MV-4-11 (cell line): ENCODE results near the gene APEH.
"Not testable (repeated sequence)": the region's sequence is repeated elsewhere in the genome, so short reads cannot be mapped to it uniquely, and the experiment has no call there.

Source experiments
- DNase-seq: peaks from one replicate; lab custom pipeline; 2025; lab: John Stamatoyannopoulos, UW

The APEH gene

DNA sequence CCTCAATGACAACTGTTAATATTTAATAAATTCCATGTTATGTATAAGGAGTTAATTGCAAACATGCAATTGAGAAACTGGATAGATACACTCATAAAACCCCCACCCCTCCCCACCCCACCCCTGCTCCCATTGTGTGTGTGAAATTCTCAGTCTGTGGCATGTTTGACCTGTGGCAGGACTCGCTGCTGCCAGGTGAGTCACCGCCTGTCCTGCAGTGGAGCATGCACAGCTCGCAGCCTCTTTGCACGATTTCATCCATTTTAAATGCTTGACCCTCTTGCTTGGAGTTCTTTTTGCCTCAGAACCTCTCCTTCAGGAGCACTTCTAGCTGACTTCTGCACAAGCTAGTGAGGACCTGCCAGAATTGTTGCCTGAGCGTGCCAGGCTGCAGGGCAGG lies 5.3 kb upstream of the APEH start:
- no peak for DNase-seq

DNA sequence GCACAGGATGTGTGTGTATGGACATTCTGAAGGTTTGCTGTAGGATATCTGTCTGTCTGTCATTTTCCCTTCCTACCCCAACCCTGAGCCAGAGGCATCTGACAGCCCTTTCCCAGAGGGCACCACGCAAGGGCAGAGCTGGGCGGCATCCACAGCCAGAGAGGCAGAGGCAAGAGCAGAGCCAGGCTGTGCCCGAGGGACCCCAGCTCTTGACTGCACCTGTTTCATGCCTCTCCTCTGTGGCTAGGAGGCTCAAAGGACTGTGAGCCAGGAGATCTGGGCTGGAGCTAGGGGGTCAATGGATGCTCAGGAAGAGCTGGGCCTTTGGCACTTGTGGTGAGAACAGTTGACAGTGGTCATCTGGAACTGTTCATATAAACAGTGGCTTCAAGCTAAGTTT lies 4.8 kb upstream of the APEH start:
- DNase-seq, result no peak

DNA sequence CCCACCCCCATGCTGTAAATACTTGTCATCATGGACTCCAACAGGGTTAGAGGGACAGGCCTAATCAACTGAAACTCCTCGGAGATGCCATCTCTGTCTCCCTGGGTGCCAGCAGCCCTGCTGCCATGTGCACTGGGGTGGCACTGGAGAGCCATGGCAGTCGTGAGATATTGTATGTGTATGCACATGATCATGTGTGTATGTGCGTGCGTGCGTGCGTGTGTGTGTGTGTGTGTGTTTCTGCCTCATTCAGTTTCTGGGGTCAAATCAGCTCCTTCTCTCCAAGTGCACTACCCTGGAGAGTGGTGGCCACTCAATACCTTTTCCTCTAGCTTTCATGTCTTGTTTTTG lies 3.2 kb upstream of the APEH start:
- DNase-seq, result no peak

DNA sequence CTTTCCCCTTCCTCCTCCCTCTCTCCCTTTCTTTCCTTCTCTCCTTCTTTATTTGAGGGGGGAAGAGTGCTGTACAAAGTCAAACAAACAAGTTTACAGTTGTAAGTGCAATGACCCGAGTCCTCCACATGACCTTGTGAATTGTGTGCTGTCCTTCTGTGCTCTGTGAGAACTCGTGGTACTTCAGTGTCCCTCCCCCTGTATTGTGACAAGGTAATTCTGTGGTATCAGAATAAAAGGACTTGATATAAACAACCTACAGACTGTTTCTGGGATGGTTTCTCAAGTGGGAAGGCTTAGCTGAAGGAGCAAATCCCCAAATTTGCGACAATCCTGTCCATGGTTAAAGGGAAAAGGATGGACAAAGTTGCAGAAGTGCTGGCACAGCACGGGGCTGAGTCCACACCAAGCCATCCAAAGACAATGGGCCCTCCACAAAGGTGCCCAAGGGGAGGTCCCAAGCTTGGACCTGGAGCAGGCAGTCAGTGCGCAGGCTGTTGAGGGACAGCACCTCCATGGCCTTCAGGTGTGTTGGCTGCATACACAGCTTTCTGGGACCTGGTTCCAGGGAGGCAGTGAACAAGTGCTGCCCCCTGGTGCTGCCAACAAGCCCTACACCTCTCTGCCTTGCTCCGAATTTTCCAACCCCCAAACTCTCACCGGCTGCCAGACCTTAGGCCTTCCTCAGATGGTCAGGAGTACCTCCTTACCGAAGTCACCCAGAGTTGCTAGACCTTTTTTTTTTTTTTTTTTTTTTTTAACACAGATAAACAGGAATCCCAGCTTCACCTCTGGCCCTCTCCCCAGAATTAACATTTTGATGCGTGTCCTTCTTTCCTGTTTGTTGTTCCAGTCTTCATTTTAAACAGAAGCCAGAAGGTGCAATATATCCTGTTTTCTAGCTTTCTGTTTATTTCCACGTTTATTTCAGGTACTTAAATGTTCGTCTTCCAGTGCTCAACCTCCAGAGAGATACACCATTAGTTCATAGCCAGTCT lies 2.6 kb upstream of the APEH start:
- no peak for DNase-seq

DNA sequence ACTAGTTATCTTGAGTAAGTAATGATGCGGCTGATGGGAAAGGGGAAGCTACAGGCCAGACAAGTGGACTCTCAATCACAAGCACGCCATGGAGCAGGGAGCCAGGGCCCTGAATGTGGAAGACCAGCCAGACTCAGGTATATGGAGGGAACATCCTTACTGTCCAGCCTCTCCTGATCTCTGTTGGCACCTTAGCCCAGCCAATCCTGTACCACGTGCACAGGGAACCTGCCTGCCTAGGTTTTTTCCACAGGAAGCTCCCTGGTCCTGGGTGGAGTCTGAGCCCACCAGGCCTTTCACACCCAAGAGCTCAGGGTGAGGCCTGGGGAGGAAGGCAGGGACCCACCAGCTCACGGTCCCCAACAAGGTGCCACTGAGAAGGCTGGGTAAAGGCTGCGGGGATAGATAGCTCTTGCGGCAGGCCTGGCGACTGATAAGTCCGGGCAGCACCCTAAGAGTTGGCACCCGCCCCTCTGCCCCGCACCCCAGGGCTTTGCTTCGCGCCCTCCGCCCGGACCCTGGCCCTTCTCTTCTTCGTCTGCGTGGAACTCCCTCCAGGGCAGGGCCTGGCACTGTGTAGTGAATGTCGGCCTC lies 933 bp upstream of the APEH start:
- no peak for DNase-seq

DNA sequence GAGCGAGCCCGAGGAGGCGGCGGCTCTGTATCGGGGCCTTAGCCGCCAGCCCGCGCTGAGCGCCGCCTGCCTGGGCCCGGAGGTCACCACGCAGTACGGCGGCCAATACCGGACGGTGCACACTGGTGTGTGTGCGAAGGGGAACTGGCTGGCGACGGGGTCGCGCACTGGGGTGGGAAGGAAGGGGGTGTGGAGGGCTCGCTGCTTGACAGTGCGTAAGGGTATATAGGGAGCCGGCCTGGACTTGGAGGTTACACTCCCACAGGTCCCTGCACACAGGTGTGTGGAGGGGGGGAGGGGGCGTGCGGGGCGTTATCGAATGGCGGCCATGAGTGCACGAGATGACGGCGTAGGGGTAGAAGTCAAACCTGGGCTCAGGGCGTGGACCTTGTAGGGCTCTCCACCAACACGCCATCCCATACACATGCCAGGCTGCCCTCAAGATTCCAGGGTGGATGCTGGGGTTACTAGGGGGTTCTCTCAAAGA lies 389 bp downstream of the APEH start:
- no peak for DNase-seq

DNA sequence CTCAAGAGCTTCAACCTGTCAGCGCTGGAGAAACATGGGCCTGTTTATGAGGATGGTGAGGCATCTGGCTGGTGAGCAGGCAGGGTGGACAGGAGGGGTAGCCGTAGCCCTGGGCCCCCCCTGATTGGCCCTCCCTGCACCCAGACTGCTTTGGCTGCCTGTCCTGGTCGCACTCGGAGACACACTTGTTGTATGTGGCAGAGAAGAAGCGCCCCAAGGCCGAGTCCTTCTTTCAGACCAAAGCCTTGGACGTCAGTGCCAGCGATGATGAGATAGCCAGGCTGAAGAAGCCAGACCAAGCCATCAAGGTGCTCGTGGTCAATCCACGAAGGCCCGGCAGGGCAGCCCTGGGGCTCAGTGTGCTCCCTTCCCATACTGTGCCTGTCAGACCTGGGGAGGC lies 1.8 kb downstream of the APEH start:
- DNase-seq, result no peak

DNA sequence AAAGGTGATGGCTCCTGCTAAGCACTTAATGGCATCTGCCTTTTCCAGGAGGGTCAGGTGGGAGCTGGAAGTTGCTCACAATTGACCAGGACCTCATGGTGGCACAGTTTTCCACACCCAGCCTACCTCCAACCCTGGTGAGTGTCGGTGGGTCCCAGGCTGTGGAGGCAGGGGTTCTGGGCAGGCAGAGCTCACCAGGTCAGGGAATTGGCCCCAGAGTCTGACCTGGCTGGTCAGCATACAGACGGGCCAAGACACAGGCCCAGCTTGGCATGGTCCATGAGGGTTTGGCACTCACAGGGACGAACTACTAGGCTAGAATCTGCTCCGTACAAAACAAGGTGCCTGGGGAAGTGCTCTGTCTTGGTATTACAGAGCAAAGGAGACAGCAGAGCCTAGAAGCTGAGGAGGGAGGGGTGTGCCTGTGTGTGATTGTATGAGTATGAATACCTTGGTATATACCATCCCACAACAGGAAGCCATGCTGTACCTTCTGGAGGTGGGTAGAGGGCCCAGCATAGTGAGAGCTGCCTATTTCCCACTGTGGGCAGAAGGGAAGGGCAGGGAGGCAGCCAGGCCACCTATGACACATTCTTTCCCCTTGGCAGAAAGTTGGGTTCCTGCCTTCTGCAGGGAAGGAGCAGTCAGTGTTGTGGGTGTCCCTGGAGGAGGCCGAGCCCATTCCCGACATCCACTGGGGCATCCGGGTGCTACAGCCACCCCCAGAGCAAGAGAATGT lies 6.5 kb downstream of the APEH start:
- DNase-seq, result no peak

DNA sequence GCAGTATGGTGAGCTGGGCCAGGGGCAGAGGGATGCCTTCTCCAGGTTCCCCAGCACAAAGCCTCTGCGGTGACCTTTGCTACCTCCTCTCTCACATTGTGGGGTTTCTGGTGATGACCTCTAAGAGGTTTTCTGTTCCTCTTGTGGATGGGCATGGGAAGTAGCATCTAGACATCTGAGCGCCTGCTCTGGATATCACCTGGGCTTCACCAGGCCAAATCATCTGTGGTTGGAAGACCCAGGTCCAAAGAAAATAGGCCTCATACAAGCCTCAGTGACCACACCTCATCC lies 7.0 kb downstream of the APEH start:
- DNase-seq, result no peak

DNA sequence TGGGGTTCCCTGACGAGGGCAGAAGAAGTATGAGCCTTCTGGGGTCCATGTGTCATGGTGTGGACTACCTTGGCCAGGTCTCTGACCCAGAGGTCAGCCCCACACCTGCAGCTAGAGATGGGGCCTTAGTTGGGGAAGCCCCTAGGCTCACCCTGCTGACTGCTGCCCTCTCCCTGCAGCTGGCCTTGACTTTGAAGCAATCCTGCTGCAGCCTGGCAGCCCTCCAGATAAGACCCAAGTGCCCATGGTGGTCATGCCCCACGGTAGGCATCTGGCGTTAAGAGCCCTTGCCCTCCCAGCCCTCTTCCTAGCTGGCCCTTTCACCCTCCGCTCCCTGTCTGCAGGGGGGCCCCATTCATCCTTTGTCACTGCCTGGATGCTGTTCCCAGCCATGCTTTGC lies 7.4 kb downstream of the APEH start:
- DNase-seq, result no peak

DNA sequence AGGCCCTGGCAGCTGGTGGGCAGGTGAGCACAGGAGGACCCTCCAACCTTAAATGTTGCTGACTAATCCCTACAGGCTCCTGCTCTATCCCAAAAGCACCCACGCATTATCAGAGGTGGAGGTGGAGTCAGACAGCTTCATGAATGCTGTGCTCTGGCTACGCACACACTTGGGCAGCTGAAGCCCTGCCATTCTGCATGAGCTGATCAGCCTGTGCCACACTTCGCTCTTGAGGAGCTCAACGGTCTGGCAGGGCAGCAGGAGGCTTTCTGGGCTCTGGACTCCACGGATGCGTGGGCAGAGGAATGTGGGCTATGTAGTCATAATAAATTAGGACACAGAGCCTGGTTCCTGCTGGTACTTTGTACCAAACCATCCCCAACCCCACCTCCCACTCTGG lies 9.0 kb downstream of the APEH start:
- no peak for DNase-seq

DNA sequence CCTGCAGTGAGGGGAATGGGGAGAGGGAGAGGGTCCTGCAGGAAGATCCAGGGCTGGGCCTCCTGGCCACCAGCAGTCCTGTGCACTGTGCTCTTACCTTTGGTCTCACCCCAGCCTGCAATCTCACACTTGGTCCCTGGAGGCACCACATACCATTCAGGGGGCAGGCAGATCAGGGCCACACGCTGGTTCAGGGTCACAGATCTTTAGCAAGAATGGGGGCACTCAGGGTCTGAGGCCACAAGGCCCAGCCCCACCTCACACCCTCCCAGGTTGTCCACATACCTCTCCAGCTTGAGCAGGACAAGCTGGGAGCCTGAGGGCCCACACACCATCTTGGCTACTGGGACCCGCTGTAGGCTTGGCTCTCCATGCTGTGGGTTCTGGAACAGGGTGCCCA lies 10.3 kb downstream of the APEH start:
- DNase-seq, result not testable (repeated sequence)

DNA sequence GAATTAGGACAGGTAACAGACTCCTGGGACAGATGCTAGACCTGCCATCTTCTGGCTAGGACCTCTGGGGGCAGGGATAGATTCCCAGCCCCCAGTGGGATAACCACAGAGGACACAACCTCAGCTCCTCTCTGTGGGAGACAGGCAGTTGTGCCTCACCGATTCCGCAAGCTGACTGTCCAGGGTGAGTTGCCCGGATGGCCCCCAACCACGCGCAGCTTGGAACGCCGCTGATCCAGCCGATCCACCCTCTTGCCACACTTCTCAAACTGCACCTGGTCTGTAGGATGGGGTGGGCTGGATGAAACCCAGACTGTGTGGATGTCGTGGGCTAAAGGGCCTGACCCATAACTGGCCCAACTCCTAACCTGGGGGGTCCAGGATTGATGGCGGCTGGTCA lies 11.0 kb downstream of the APEH start:
- DNase-seq, result not testable (repeated sequence)

DNA sequence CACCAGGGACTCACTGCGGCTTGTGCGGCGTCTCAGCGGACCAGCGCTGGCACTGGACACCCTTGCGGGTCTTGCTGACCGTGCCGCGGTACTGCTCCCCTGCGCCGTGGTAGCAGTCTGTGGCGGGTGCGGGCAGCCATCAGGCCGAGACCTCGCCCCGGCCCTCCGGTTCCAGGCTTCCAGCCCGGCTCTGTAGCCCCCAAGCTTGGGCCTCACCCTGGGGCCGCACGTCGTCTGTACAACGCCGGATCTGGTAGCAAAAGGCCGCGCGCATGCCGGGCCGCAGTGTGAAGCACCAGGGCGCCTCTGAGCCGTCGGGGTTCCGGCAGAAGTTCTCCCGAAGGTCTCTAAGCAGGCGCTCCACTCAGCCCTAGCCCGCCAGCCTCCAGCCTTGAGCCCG lies 11.7 kb downstream of the APEH start:
- DNase-seq, result not testable (repeated sequence)

DNA sequence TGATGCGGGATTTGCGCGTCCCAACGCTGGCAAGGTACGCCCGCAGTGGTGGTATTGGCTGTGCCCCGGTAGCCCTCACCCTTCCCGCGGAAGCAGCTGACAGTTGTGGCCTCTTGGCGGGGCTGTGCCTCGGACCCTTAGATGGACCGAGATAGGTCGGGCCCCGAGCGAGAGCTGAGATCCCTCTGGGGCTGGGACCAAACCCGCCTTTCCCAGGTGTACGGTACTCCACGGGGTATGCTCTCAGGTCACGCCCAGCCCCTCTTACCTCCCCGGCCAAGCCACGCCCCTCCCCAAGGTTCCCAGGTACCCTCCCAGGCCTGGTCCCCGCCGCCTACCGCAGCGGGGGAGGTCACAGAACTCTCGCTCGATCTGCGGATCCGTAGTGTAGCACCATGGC lies 12.2 kb downstream of the APEH start:
- DNase-seq, result not testable (repeated sequence)

DNA sequence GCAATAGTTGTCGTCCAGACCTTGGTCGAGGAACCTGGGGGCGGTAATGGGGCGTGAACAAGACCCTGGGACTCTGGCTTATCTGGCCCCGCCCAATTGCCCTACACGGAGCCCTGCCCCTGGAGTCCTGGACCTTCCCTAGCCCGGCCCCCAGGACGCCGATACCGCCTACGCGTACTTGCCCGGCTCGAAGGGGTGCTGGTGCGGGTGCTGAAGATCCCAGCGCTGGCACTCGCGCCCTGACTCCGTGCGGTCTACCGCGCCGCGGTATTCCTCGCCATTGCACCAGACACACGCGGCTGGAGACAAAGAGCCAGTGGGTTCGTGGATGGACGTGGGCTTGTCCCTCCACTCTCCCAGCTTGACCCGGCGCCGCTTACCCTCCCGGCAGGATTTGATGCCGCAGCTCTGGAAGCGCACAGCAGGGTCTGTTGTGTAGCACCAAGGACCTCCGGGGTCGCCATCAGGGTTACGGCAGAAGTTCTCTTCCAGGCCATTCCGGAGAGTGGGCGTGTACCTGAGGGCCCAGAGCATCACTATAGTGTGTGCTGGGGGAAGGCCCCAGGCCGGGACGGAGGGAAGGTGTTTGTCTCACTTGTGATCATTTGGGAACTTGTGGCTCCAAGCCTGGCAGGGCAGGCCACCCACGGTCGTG lies 12.7 kb downstream of the APEH start:
- not testable (repeated sequence) for DNase-seq

DNA sequence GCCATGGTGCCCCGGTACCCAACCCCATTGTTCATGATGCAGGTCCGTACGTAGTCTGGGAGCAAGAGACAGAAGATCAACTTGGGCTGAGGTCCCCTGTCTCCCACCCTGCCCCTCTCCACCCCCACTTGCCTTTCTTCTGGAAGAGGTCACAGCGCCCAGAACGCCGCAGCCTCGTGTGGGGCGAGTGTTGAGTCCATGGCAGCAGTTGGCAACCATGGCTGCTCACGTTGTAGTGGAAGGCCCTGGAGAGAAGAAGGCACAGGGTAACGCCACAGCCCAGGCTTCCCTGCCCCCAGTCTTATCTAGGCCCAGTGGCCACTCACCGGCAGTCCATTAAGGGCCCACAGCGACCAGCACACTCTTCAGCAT lies 13.3 kb downstream of the APEH start:
- not testable (repeated sequence) for DNase-seq

DNA sequence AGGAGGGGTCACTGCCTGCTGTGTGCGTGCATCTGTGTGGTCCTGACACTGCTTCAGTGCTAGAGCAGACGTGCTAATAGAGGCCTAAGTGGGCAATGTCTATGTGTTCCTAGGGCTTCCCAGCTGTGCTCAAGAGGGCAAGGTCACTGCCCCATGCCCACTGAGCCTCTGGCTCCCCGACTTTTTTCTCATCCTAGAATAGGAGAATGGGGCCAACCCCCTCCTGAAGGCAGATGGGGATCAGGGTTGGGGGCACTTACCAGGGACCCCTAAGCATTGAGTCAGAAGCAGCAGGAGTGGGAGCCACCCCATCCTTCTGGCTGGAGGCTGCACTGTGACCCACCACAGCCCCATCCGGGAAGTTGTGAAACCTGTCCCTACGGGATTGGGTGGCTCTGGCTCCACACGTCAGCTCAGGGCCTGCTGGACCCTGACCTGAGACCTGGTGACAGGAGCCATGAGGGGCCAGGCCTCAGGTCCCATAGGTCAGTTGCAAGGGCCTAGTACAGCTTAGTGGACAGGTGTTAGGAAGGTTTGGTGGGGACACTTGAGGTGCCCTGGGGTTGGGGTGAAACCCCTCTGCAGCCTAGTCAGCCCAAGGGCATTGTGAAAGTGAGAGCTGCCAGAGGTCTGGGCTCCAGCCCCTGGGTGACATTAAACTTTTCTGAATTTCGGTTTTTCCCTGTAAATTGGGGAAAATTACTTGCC lies 14.3 kb downstream of the APEH start:
- not testable (repeated sequence) for DNase-seq

DNA sequence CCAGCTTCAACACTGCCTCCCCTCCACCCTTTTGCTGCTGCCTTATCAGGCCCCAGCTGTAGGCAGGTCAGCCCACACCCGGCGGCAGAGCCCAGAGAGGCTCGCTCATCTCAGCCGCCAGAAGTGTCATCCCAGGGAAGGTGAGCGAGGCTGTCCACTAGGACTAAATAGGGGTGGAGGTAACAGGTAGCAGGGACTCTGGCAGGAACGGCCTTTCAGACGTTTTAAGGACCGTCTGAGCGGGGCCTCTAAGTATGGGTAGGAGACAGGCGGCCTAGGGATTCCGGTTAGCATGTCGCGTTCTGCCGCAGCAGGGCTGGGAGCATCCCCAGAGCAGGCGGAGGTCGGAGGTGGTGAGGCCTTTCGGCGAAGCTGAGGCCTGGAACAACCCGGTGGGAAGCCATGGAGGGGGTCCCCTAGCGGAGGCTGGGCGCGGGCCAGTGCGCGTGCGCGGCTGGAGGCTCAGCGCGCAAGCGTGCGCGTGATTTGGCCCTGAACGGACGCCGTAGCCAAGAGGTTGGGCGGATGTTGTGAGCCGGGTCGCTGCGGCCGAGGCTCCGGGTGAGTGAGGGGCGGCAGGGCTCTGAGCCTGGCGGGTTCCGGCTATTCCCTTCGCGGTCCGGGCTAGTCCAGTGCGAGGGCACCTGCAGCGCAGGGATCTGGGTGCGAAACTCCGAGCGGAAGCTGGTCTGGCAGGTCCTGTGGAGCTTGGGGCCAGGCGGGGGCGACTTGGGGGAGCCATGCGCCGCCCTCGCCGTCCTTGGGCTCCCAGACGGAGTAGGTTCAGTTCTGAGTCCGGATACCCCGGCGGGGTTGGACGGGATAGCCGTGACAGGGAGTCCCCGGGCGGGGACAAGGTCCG lies 15.1 kb downstream of the APEH start, which contains the start of the genes MST1 and RNF123:
Gene MST1, minus strand, starts transcription at position 429 of the 862 bp plus-strand sequence. CDS start 783 bp downstream, outside the sequence.
Gene RNF123, plus strand, starts transcription at position 512 of the 862 bp plus-strand sequence. CDS start 1,609 bp downstream, outside the sequence.
- DNase-seq, result no peak

DNA sequence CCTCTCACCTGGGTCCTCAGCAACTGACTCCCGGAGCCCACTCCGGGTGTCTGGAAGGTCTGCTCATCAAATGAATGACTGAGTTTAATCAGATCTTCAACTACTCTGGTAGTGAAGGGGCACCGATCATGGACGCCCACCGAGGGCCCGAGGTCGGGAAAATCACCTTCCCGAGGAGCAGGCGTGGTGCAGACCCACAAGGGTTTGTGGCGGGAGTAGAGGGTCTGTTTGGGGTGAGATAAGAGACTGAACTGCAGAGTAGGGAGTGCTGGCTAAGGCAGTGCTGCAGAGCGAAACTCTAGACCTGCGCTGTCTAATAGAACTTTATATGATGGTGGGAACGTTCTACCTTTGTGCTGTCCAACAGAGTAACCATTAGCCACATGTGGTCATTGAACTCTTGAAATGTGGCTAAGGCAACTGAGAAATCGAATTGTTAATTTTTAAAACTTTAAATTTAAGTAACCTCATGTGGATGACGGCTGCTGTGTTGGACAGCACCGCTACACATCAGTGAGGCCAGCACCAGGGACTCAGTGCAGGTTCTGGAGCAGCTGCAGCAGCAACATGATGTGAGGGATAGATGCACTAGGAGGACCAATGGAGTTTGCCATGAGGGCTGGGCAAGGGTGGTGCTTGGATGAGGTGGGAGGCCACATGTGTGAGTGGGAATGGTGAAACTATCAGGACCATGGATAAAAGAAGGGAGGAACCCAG lies 15.9 kb downstream of the APEH start:
- not testable (repeated sequence) for DNase-seq
